SK-N-MC (cell line): ENCODE results near the gene KCNC3.

Source experiments
- EZH2 ChIP-seq: fragments of 200-600 bp; sonication (generic); IDR thresholded peaks from one replicate; pipeline ENCODE4 v1.6.1; 2017; ENCODE audit warnings: antibody characterized with exemption
- FOXP2 ChIP-seq: optimal IDR thresholded peaks from 2 replicates; pipeline ENCODE3; 2011; ENCODE audit warnings: mild to moderate bottlenecking, moderate library complexity; ENCODE audit not compliant: insufficient read depth; ENCODE audit errors: extremely low read length, control extremely low read depth
- POLR2AphosphoS5 ChIP-seq: IDR thresholded peaks from 2 replicates; pipeline ENCODE4 v1.6.1; 2012; ENCODE audit warnings: mild to moderate bottlenecking, low read depth, low read length, borderline replicate concordance

- TF ChIP-seq POLR2AphosphoS5: no peak
- no peak for TF ChIP-seq EZH2
- no peak for TF ChIP-seq FOXP2
Measured at GRCh38 chr19:50266896-50267295, 62.3 kb downstream of the KCNC3 start.
